ENCODE measurements around the gene TNP1.

The TNP1 gene, protein sequence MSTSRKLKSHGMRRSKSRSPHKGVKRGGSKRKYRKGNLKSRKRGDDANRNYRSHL

DNA sequence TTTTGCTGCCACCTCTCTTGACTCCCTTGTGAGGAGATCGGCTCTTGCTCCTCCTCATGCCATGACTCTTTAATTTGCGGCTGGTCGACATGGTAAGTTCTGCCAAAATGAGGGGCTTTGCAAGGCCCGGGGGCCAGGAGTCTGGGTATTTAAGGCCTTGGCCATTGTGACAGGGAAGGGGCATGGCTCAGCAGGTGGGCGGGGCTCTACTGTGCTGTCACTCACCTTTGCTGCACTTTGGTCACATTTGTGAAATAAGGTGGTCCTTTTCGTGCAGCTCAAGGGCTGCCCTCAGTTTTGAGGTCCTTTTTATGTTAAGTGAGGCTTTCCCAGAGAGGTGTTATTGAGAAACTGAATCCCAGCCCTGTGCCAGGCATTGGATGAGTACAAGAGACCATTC, at the start of gene TNP1:
Gene TNP1 (minus strand): TSS at position 121 of the 400 bp plus-strand sequence. CDS start 30 bp downstream, at position 91.
- no peak for DNase-seq

- no peak for DNase-seq
Measured at GRCh38 chr2:216908300-216908699, 48.4 kb upstream of the TNP1 start.

- no peak for DNase-seq
Measured at GRCh38 chr2:216905649-216906329, 45.9 kb upstream of the TNP1 start.

DNA sequence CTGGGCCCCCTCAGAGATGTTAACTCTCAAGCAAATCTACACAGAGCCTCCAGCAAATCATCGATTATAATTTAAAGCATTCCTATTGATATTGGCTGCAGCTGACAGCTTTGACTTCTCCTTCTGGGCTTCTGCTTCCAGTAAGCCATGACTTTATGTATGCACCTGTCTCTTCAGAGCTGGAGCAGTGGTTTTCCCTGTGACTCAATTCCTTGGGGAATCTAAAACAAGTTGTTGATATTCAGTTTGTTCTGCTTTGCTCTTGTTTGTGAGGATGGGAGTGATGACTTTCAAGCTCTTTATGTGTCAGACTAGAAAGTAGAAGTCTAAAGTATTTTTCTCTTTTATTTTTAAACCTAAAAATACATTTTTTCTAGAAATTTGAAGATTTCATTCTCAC, 45.1 kb upstream of the TNP1 start:
- DNase-seq = no peak

DNA sequence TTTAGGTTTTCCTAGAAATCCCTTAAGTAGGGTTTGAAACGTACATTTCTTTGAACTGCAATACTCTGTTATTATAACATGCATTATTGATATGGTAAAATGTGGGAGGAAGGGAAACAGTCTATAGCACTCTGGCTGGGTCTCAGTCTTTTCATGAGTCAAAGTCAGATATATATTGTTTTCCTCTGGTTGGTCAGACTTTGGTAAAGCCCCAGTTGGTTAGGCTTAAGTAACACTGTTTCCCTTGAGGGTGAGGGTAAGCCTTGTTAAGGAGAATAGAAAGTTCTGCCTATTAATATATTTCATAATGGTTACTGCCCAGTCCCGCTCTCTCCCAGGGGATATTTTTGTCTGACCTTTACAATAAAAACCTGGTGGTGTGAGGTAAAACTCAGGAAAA, 44.7 kb upstream of the TNP1 start:
- no peak for DNase-seq

DNA sequence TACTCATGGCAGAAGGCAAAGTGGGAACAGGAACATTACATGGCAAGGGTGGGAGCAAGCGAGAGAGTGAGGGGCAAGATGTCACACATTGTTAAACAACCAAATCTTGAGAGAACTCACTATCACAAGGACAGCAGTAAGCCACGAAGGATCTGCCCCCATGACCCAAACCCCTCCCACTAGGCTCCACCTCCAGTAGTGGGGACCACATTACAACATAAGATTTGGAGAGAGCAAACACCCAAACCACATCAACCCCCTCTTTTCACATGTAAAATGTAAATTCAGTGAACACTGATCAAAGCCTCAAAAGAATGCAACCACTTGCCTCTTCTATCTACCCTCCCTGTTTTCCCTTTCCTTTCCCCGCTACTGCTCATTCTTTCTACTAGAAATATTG, 43.6 kb upstream of the TNP1 start:
- DNase-seq = no peak

DNA sequence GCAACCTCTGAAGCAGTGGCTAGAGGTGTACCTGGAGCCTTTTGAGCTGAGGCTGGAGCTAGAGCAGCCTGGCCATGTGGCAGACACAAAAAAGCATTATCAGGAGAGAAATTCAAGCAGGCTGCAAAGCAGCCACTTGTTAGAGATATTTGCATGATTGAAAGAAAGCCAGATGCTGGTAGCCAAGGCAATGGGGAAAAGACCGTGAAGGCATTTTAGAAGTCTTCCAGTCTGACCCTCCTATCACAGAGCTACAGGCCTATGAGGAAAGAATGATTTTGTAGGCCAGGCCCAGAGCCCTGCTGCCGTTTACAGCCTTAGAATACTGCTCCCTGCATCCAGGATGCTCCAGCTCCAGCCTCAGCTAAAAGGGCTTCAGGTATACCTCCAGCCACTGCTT, 41.4 kb upstream of the TNP1 start:
- DNase-seq = no peak

DNA sequence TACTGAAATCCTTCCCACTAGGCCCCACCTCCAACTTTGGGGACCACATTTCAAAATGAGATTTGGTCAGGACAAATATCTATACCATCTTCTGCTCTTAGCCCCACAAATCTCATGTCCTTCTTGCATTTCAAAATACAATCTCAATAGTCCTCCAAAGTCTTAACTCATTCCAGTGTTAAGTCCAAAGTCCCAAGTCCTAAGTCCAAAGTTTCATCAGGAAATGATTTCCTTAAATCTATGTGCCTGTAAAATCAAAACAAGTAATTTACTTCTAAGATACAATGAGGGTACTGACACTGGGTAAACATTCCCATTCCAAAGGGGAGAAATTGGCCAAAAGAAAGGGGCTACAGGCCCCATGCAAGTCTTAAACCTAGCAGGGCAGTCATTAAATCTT, 40.5 kb upstream of the TNP1 start:
- DNase-seq = no peak

- no peak for DNase-seq
Measured at GRCh38 chr2:216897561-216898203, 37.8 kb upstream of the TNP1 start.

GRCh38 chr2:216890138-216890537, 30.3 kb upstream of the TNP1 start:
- no peak for DNase-seq

DNA sequence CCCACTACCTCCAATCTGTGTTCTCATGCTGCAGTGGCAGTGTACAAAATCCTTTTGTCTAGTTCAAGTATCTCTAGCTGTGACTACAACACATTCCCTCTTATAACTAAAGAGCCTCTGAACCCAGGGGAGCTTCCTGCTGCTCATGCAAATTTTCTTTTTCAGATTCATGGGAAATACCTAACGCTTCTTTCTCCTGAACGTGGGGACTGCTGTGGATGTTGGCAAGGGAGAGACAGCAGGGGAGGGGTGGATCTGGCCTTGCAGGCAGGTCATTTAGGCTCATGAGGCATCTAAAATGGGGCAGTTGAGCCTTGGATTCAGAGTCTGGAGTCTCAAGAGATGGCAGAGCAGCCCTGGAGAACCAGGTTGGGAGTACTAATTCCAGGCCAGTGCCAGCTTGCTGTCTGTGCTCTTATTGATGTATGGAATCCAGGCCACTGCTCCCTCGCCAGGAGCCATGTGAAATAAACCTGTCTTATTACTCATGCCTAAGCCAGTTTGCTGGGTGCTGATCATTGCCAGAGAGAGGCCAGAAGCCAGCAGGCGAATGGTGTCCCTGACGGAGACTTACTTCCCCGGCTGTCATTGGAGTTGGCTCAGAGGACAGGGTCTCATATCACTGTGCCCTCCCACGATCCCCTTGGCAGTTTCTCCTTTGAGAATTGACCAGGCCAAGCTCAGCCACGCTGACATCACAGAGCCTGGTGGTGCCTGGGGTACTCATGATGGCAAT, 29.2 kb upstream of the TNP1 start:
- no peak for DNase-seq

GRCh38 chr2:216888081-216888480, 28.2 kb upstream of the TNP1 start:
- DNase-seq = no peak

- no peak for DNase-seq
Measured at GRCh38 chr2:216887138-216887537, 27.3 kb upstream of the TNP1 start.

- no peak for DNase-seq
Measured at GRCh38 chr2:216885117-216885553, 25.3 kb upstream of the TNP1 start.

DNA sequence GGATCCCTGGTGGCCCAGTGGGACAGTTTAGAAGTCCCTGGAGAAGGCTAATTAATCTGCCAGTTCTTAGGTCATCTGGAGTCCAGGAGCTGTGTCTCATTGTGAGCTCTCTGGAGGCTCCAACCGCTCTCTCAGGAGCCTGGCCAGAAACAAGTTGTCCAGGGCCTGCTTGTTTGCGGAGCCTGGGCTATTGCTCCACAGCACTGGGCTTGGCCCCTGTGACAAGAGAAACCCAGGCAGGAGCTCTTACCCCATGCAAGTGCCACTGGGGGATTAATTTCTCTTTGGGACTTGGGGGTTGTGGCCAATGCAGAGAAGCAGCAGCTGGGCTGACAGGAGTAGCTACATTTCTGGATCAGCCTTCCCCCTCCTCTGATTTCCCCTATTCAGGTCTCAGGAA, 24.5 kb upstream of the TNP1 start:
- DNase-seq = no peak

DNA sequence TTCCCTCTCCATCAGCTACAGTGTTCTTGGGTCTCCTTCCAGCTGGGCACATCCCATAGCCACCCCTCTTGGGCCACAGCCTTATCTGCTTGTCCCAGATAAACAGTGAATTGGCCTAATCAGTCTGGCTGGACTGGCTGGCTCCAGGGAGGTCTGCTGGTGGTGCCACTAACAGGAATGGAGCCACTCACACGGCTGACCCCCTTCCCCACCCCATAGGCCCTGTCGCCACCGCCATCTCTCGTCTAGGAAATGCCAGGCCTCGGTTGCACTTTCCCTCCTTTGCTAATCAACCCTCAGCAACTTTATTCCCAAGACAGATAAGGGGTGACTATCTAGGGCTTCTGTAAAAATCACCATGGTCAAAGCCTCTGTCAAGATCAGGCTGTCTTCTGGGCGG, 23.0 kb upstream of the TNP1 start:
- DNase-seq = no peak

DNA sequence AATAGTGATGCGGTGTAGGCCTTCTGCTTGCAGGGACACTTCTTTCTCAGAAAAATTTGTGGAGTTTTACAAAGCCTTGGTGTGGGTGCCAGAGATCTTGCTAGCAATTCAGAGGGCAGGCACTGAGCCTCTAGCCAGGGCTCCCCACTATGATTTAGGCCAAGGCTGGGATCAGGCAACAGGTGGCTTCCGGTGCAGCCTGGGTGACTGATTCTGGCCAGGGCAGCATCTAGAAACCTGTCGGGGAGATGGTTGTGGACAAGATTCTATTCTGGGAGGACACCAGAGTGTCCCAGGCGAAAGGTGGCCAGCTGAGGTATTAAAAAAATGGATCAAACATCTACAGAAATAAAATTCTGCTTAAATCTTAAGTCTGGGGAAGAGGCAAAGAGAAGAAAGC, 21.5 kb upstream of the TNP1 start:
- DNase-seq = no peak

GRCh38 chr2:216880509-216881184, 20.8 kb upstream of the TNP1 start:
- DNase-seq = peak; percentile 56

DNA sequence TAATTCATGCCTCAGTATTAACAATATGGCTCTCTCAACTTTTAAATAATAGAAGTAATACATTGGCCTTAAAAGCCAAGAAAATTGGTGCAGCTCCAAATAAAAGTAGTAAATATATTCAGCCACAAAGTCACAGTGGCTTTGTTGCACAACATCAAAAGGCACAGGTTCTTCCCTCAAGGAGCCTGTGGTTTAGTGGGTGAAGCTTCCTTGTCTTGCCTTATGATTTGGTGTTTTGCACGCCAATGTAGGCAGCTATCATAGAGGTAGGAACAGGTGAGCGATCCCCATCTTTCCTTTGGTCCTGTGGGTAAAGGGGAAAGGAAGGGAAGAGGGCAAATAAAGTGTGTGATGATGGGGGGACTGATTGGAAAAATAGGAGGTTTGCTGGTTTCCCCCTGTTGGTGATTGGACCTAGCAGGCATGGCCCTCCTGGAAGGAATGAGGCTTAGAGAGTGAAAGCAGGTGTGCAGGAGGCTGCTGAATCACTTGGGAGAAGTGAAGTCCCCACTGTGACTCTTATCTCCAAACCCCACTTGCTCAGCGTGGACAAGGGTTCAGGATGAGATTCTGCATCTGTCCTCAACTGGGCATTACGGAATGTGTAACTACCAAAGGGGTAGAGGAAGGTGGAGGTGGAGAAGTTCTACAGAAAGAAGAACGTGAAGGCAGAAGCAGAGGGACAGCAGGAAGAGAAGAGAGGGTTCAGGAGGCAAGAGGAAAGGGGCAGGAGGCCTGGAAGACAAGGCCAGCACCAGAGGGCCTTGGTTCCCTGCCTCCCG, 20.1 kb upstream of the TNP1 start:
- DNase-seq = no peak

GRCh38 chr2:216878072-216878471, 18.2 kb upstream of the TNP1 start:
- no peak for DNase-seq

- DNase-seq = no peak
Measured at GRCh38 chr2:216877085-216877484, 17.2 kb upstream of the TNP1 start.

GRCh38 chr2:216875862-216876261, 16.0 kb upstream of the TNP1 start:
- no peak for DNase-seq

DNA sequence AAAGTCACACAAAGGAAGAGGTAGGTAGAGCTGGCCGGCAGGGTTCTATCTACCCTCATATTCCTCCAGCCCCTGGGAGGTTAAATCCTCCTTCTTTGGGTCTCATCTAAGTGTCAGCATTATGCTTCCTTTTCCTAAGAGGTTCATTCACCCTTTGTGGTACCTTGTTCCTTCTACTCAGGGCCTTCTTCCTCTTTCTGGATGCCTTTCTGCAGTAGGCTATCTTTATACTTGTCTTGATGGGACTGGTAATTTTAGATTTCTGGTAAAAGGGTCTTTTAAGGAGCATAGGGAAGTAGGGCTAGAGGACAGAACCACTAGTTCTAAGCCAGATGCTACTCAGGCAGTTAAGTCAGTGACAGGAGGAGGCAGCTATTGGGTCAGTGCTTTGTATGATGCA, 13.7 kb upstream of the TNP1 start:
- no peak for DNase-seq

Data from activated CD4-positive, alpha-beta T cell treated with anti-CD3 and anti-CD28 coated beads, Interleukin-2, Interleukin-6, amounts not matched to agents 100 ng/mL and 50 ng/mL, durations not matched to agents 16 hours and 8 hours (primary cell).